Lower leg skin (tissue), 4 donors: Measurements from ENCODE around the gene RANBP3. TPM values are rescaled to one million over a fixed set of nuclear protein-coding genes. Genes with fewer than 3 reads are reported as not detected.

Experiments used
- DNase-seq, 2 donors: peaks; one replicate each; pipeline ENCODE4 v3.0.0-alpha.2; 2019; ENCODE audit warnings: low spot score in 2 of 2
- H3K4me3 ChIP-seq: fragments of 200-600 bp; sonication (generic); 2 replicates; pipeline ENCODE4 v1.5.1; 2017; ENCODE audit warnings: mild to moderate bottlenecking, low read depth; ENCODE audit not compliant: poor library complexity, severe bottlenecking
- POLR2A ChIP-seq, 2 donors: fragments of 450-650 bp; IDR thresholded peaks; one replicate each; pipeline ENCODE4 v1.6.1; 2016 to 2017; ENCODE audit warnings: antibody characterized with exemption in 2 of 2, mild to moderate bottlenecking in 1 of 2, moderate library complexity in 1 of 2
- WGBS, 2 donors: methylation state at CpG; one replicate each; pipeline ENCODE4 v1.1.5; 2018; 5-methylcytosine and 5-hydroxymethylcytosine counted together
- intact Hi-C: fragments of 100-400 bp; cut with DNase I; formaldehyde crosslinking; loops from one replicate; pipeline ENCODE4 v1.15.0; 2023; ENCODE audit warnings: low total_unique reads
- total RNA-seq, 4 donors: library from RNA; depleted of rRNA; stranded (reverse); fragments of >200 nt; gene quantifications; one replicate each; pipeline ENCODE4 v1.1.0, GENCODE V29; 2016
- TF ChIP-seq, protein P1 (sequence below), 3 donors: fragments of 450-650 bp; IDR thresholded peaks; one replicate each; pipeline ENCODE4 v1.5.1; 2016; ENCODE audit warnings: antibody characterized with exemption in 3 of 3, mild to moderate bottlenecking in 3 of 3, moderate library complexity in 2 of 3

Gene RANBP3
- total RNA-seq, 4 donors from 2014 or later = 57.2 to 116 (median 72.0) TPM

DNA sequence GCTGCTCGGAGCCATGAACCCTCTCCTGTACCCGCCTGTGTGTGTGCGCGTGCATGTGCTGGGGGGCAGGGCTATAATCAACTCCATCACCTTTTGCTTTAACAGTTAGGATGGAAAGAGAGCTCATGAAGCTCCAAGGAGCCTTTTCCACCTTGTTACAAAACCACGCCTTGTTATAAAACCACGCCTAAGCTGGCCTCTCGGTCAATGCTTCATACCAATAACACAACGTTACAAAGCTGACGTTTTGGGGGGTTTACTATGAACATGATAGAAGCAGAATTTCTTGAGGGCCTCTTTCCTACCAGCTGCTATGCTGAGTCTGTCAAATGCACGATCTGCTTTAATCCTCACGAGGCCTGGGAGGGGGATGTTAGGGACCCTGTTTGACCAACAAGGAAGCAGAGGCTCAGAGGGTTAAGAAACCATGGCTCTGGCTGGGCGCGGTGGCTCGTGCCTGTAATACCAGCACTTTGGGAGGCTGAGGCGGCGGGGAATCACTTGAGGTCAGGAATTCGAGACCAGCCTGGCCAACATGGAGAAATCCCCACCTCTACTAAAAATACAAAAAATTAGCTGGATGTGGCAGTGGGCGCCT, 52.0 kb downstream of the RANBP3 start:
- TF ChIP-seq, protein P1, sequence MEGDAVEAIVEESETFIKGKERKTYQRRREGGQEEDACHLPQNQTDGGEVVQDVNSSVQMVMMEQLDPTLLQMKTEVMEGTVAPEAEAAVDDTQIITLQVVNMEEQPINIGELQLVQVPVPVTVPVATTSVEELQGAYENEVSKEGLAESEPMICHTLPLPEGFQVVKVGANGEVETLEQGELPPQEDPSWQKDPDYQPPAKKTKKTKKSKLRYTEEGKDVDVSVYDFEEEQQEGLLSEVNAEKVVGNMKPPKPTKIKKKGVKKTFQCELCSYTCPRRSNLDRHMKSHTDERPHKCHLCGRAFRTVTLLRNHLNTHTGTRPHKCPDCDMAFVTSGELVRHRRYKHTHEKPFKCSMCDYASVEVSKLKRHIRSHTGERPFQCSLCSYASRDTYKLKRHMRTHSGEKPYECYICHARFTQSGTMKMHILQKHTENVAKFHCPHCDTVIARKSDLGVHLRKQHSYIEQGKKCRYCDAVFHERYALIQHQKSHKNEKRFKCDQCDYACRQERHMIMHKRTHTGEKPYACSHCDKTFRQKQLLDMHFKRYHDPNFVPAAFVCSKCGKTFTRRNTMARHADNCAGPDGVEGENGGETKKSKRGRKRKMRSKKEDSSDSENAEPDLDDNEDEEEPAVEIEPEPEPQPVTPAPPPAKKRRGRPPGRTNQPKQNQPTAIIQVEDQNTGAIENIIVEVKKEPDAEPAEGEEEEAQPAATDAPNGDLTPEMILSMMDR (IDR thresholded peaks at IDR 0.05) = no peak
- TF ChIP-seq POLR2A (IDR thresholded peaks at IDR 0.05) = no peak

DNA sequence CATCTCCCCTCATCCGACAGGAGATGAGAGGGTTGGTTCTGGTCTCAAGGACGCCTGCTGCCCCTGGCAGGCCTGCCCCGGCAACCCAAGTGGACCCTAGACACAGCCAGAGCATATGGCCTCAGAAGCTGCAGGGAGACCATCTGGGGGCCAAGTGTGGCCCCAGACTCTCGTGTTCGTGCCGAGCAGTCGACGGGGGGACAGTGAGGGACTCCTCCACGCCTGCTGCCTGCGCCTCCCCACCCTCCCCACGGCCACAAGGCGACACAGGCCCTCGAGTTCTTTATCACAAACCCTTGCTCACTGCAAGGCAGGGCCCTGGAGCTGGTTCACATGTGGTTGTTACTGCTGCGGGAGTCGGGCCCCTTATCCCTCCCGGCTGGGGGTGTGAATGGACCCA, 54.6 kb downstream of the RANBP3 start:
- intact Hi-C loops = no loop called here
- WGBS, 2 donors = 92 to 93% methylated on average over 9 to 16 of the region's 16 CpGs
- H3K4me3 ChIP-seq = no peak overlapping the region
- no peak for DNase-seq
- no peak for TF ChIP-seq POLR2A (IDR thresholded peaks at IDR 0.05)
- TF ChIP-seq, protein P1 (IDR thresholded peaks at IDR 0.05) = no peak

More for the DNA sequence above, 52.0 kb downstream of the RANBP3 start:
- DNase-seq = no peak
- H3K4me3 ChIP-seq = no peak overlapping the region
- intact Hi-C loops = no loop called here
- WGBS, 2 donors = 76 to 78% methylated on average over 18 of the region's 18 CpGs

DNA sequence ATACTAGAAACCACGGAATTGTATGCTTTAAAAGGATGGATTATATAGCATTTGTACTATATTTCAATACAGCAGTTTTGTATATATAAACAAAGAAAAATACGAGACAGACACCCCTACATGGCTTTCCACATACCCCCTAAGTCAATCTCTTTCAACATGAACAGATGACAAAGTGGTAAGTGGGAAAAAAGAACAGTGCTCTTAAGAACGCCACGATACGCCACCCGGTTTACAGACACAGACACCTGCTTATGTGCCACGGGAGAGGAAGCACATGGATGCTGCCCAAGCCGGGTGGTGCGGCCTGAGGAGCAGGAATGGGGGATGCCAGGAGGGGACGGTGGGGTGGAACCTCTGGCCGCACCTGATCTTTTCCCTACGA, 55.8 kb downstream of the RANBP3 start:
- DNase-seq = no peak

DNA sequence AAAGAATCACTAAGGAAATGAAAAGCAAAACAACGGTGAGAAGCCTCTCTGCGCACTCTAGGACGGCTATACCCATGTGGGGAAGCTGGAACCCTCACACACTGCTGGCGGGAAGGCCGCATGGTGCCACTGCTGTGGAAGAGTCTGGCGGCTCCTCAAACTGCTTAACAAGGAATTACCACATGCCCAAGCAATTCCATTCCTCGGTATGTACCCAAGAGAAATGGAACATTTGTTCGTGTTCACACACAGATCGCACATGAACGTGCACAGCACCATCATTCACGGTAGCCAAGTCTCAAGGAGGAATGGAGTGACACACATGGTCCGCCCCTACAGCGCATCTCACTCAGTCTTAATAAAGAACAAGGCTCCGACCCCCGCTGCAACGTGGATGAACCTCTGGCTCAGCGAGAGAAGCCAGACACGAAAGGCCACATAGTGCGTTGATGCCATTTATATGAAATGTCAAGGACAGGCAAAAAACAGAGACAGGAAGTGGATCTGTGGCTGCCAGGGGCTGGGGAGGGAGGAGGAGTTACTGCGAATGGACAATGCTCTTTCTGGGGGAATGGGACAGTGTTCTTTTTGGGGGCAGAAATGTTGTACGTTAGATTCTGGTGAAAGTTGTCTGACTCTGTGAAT, 56.3 kb downstream of the RANBP3 start:
- WGBS, 2 donors = 91 to 92% methylated on average over 21 of the region's 21 CpGs

More for the DNA sequence above, 55.8 kb downstream of the RANBP3 start:
- 90 to 94% methylated on average over 12 of the region's 12 CpGs for WGBS, 2 donors
- intact Hi-C loops = no loop called here
- no peak overlapping the region for H3K4me3 ChIP-seq
- no peak for TF ChIP-seq POLR2A (IDR thresholded peaks at IDR 0.05)
- TF ChIP-seq, protein P1 (IDR thresholded peaks at IDR 0.05) = no peak

DNA sequence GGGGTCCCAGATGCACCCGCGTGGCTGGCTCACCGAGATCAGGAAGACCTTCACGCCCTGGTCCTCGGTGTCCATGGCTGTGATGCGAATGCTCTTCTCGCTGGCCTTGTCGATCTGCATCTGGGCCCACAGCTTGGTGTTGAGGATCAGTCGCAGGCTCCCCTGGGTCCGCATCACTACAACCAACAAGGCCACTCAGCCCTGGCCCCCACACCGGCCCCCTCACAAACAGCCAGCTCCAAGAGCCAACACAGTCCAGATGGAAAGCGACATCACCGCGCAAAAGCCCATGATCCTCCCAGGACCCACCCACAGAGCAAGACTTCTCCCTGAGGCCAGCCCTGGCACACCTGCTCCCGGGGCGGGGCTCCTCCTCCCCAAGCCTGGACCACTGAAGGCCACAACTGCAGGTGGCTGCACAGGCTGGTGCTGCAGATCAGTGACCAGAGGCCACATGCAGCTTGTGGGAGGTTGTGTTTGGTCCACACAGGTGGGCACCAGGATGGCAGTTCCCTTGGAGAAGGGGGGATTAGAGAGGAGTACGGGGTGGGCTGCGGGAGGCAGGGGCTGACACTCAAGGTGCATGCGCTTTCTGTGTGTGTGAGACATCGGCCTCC, 59.4 kb downstream of the RANBP3 start:
- 91 to 93% methylated on average over 20 of the region's 20 CpGs for WGBS, 2 donors
- DNase-seq = no peak
- no peak for TF ChIP-seq POLR2A (IDR thresholded peaks at IDR 0.05)
- TF ChIP-seq, protein P1 (IDR thresholded peaks at IDR 0.05) = no peak
- intact Hi-C loops = no loop called here
- H3K4me3 ChIP-seq = no peak overlapping the region

More for the DNA sequence above, 56.3 kb downstream of the RANBP3 start:
- no peak for TF ChIP-seq POLR2A (IDR thresholded peaks at IDR 0.05)
- TF ChIP-seq, protein P1 (IDR thresholded peaks at IDR 0.05) = no peak
- H3K4me3 ChIP-seq = no peak overlapping the region
- intact Hi-C loops = no loop called here
- no peak for DNase-seq
